Upper lobe of right lung (tissue), 1 donor: ENCODE measurements around the gene SND1. TPM values are rescaled to one million over a fixed set of nuclear protein-coding genes. Genes with fewer than 3 reads are reported as not detected.

Source experiments
- ATAC-seq: fragments of 200-7000 bp; cut with Tn5 transposase; one replicate; pipeline ENCODE4 v1.9.1; 2020; ENCODE audit warnings: mild to moderate bottlenecking, moderate library complexity
- DNase-seq: peaks from one replicate; pipeline ENCODE4 v3.0.0-alpha.2; 2020
- H3K27ac ChIP-seq: fragments of 200-600 bp; one replicate; pipeline ENCODE4 v1.8.0; 2022
- H3K27me3 ChIP-seq: fragments of 200-600 bp; one replicate; pipeline ENCODE4 v1.8.0; 2022; ENCODE audit warnings: mild to moderate bottlenecking
- H3K36me3 ChIP-seq: fragments of 200-600 bp; one replicate; pipeline ENCODE4 v1.8.0; 2022
- H3K4me1 ChIP-seq: fragments of 200-600 bp; one replicate; pipeline ENCODE4 v1.8.0; 2022
- H3K4me3 ChIP-seq: fragments of 200-600 bp; one replicate; pipeline ENCODE4 v1.8.0; 2022; ENCODE audit warnings: mild to moderate bottlenecking
- H3K9me3 ChIP-seq: fragments of 200-600 bp; one replicate; pipeline ENCODE4 v1.8.0; 2022
- intact Hi-C: fragments of 100-400 bp; cut with DNase I; formaldehyde crosslinking; loops from one replicate; pipeline ENCODE4 v1.11.0; 2022
- total RNA-seq: library from RNA; stranded (reverse); fragmentation: NEBNext Ultra II Directional; extraction: Animal tissue kit (Norgen Biotek cat#: 25700); gene quantifications from one replicate; pipeline ENCODE4 v1.2.1, GENCODE V29; 2021
- TF ChIP-seq, protein P1 (sequence below): fragments of 200-600 bp; IDR thresholded peaks from one replicate; pipeline ENCODE4 v1.8.0; 2022; ENCODE audit warnings: antibody characterized with exemption
- donor health status: DM: no; HTN: yes; CAD: no; lungs with severe emphysema.

The SND1 gene
- total RNA-seq, 1 donor from 2014 or later = 150 TPM

DNA sequence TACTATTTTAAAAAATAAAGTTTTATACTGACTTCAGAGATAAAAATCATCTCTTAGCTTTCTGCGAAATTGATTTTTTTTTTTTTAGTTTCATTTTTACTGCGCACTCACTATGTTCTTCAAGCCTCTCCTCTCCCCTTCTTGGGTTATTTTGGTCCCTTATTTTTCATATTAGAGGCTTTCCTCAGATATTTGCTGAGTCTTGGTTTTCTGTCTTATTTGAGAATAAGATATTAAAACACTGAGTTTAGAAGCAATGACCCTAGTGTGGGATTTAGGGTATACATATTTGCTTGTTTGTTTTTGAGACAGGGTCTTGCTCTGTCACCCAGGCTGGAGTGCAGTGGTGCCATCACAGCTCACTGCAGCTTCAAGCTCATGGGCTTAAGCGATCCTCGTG lies 59.9 kb downstream of the SND1 start:
- ATAC-seq (no peak), DNase-seq (no peak)
- Histone ChIP-seq H3K27ac (no peak overlapping the region), H3K9me3 (no peaks in the 10 kb centered on the region), H3K4me1 (no peaks in the 10 kb centered on the region), H3K36me3 (peaks cover 34% of the 10 kb centered on the region), H3K4me3 (no peak overlapping the region), H3K27me3 (no peaks in the 10 kb centered on the region)
- intact Hi-C loops = no loop called here
- TF ChIP-seq, protein P1, sequence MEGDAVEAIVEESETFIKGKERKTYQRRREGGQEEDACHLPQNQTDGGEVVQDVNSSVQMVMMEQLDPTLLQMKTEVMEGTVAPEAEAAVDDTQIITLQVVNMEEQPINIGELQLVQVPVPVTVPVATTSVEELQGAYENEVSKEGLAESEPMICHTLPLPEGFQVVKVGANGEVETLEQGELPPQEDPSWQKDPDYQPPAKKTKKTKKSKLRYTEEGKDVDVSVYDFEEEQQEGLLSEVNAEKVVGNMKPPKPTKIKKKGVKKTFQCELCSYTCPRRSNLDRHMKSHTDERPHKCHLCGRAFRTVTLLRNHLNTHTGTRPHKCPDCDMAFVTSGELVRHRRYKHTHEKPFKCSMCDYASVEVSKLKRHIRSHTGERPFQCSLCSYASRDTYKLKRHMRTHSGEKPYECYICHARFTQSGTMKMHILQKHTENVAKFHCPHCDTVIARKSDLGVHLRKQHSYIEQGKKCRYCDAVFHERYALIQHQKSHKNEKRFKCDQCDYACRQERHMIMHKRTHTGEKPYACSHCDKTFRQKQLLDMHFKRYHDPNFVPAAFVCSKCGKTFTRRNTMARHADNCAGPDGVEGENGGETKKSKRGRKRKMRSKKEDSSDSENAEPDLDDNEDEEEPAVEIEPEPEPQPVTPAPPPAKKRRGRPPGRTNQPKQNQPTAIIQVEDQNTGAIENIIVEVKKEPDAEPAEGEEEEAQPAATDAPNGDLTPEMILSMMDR = no peak

DNA sequence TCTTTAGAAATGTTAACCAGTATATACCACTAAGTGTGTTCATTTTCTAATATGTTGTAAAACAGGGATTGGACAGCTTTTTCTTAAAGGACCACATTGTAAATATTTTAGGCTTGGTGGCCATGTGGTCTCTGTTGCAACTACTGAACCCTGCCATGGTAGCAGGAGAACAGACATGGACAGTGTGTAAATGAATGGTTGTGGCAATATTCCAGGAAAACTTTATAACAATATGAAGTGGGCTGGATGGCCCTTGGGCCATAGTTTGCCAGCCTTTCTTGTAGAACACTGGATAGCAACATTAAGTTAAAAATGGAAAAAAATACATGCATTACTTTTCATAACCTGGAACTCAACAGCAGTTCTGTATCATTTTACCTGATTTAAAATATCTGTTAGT lies 61.0 kb downstream of the SND1 start:
- no peak overlapping the region for H3K27ac ChIP-seq

DNA sequence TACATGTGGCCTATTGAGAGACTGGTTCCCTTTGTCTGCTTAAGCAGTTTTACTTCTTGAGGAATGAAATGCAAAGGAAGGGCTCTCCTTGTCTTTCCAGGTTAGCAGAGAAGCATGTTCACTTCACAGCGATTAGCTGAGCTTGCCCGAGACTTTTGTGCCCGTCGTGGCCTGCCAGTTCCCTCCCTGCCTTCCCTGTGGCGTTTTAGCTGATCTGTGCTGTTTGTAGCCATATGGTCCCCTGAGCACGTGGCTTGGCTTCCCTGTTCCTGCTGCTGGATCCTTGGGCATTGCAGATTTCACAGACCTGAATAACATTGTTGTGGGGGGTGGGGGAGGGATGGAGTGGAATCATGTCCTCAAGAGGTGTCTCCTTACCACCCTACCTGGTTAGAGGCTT lies 61.8 kb downstream of the SND1 start:
- DNase-seq (no peak), ATAC-seq (no peak)
- Histone ChIP-seq H3K36me3 (peaks cover 32% of the 10 kb centered on the region), H3K27me3 (no peaks in the 10 kb centered on the region), H3K4me1 (no peaks in the 10 kb centered on the region), H3K27ac (no peak overlapping the region), H3K4me3 (no peak overlapping the region), H3K9me3 (no peaks in the 10 kb centered on the region)
- TF ChIP-seq, protein P1 = no peak
- intact Hi-C loops = no loop called here

More for the DNA sequence above, 61.0 kb downstream of the SND1 start:
- TF ChIP-seq, protein P1 = no peak
- Histone ChIP-seq H3K36me3 (peaks cover 33% of the 10 kb centered on the region), H3K4me1 (no peaks in the 10 kb centered on the region), H3K27me3 (no peaks in the 10 kb centered on the region), H3K4me3 (no peak overlapping the region), H3K9me3 (no peaks in the 10 kb centered on the region)
- ATAC-seq (no peak), DNase-seq (no peak)
- intact Hi-C loops = no loop called here

DNA sequence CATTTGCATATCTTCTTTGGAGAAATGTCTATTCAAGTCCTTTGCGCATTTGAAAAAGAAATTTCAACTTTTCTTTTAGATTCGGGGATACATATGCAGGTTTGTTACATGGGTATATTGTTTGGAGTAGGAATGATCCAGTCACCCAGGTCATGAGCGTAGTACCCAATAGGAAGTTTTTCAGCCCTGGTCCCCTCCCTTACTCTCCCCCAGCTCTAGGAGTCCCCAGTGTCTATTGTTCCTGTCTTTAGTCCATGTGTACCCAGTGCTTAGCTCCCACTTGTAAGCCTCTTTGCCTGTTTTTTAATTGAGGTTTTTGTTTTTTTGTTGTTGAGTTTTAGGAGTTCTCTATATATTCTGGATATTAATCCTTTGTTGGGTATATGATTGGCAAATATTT lies 63.3 kb downstream of the SND1 start:
- H3K36me3 ChIP-seq = peaks cover 31% of the 10 kb centered on the region
- no peak overlapping the region for H3K4me3 ChIP-seq
- DNase-seq (no peak), ATAC-seq (no peak)
- H3K27ac ChIP-seq = no peak overlapping the region
- H3K9me3 ChIP-seq = no peaks in the 10 kb centered on the region
- H3K27me3 ChIP-seq = no peaks in the 10 kb centered on the region
- intact Hi-C loops = no loop called here
- TF ChIP-seq, protein P1 = no peak
- no peaks in the 10 kb centered on the region for H3K4me1 ChIP-seq

DNA sequence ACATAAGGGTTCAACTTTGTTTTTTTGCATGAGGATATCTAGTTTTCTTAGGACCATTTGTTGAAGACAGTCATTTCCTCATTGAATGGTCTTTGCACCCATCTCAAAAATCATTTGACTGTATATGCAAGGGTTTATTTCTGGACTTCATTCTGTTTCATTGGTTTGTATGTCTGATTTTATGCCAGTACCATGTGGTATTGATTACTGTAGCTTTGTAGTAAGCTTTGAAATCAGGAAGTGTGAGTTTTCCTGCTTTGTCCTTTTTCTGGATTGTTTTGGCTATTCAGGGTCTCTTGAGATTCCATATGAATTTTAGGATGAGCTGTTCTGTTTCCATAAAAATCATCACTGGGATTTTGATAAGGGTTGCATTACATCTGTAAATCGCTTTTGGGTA lies 63.9 kb downstream of the SND1 start:
- DNase-seq = no peak
- Histone ChIP-seq H3K4me1 (no peaks in the 10 kb centered on the region), H3K9me3 (no peaks in the 10 kb centered on the region), H3K4me3 (no peak overlapping the region), H3K36me3 (peaks cover 34% of the 10 kb centered on the region), H3K27me3 (no peaks in the 10 kb centered on the region), H3K27ac (no peak overlapping the region)
- ATAC-seq = no peak
- TF ChIP-seq, protein P1 = no peak
- intact Hi-C loops = no loop called here
